Measurements from ENCODE around the gene EIF4B.

EIF4B gene

GRCh38 chr12:53039851-53040250, 33.6 kb downstream of the EIF4B start:
- peak in 1 of 42 donors; percentile 32 for DNase-seq
- intact Hi-C loops (cut with DNase I): no loop called here

GRCh38 chr12:53042607-53043454, 36.6 kb downstream of the EIF4B start:
- peak in 3 of 42 donors; percentile 20 to 42 (median 25) for DNase-seq
- intact Hi-C loops (cut with DNase I): no loop called here

- intact Hi-C loops (cut with DNase I): no loop called here
- peak in 39 of 42 donors; percentile 38 to 87 (median 73) for DNase-seq
Measured at GRCh38 chr12:53044052-53044581, 37.9 kb downstream of the EIF4B start.

GRCh38 chr12:53044896-53045695, 38.8 kb downstream of the EIF4B start:
- peak in 3 of 42 donors; percentile 4 to 39 (median 20) for DNase-seq
- intact Hi-C loops (cut with DNase I): loop anchor here (5.0 kb wide), 2 partner anchors 38 to 137 kb away; partner anchors contain the start of genes CSAD, EIF4B and ZNF740

- intact Hi-C loops (cut with DNase I): loop anchor here (5.0 kb wide), 2 partner anchors 38 to 137 kb away; partner anchors contain the start of genes CSAD, EIF4B and ZNF740
- DNase-seq: peak in 2 of 42 donors; percentile 5 to 35
Measured at GRCh38 chr12:53045696-53046045, 39.4 kb downstream of the EIF4B start.

GRCh38 chr12:53046655-53047220, 40.5 kb downstream of the EIF4B start:
- DNase-seq: peak in 38 of 42 donors; percentile 71 to 95 (median 86)
- intact Hi-C loops (cut with DNase I): loop anchor here (5.0 kb wide), 2 partner anchors 39 to 136 kb away; partner anchors contain the start of genes CSAD, EIF4B and ZNF740

- intact Hi-C loops (cut with DNase I): loop anchor here (5.0 kb wide), 2 partner anchors 40 to 135 kb away; partner anchors contain the start of genes CSAD, EIF4B and ZNF740
Measured at GRCh38 chr12:53047221-53048032, 41.2 kb downstream of the EIF4B start.

GRCh38 chr12:53048033-53048779, 42.0 kb downstream of the EIF4B start:
- peak in 39 of 42 donors; percentile 44 to 86 (median 66) for DNase-seq
- intact Hi-C loops (cut with DNase I): loop anchor here (5.0 kb wide), 2 partner anchors 41 to 134 kb away; partner anchors contain the start of genes CSAD, EIF4B and ZNF740

More at GRCh38 chr12:53047221-53048032, 41.2 kb downstream of the EIF4B start:
- peak in 40 of 42 donors; percentile 50 to 89 (median 74) for DNase-seq

GRCh38 chr12:53048780-53049401, 42.6 kb downstream of the EIF4B start:
- DNase-seq: peak in 12 of 42 donors; percentile 17 to 70 (median 48)
- intact Hi-C loops (cut with DNase I): loop anchor here (5.0 kb wide), 2 partner anchors 42 to 133 kb away; partner anchors contain the start of genes CSAD, EIF4B and ZNF740

GRCh38 chr12:53049571-53050318, 43.5 kb downstream of the EIF4B start, which contains the start of gene TNS2:
Gene TNS2 (plus strand): TSS chr12:53050065. CDS start chr12:53050186, 121 bp downstream.
- intact Hi-C loops (cut with DNase I): loop anchor here (5.0 kb wide), 2 partner anchors 42 to 133 kb away; partner anchors contain the start of genes CSAD, EIF4B and ZNF740

GRCh38 chr12:53050426-53051057, 44.3 kb downstream of the EIF4B start:
- peak in 2 of 42 donors; percentile 9 to 12 for DNase-seq
- intact Hi-C loops (cut with DNase I): no loop called here

More at GRCh38 chr12:53049571-53050318, 43.5 kb downstream of the EIF4B start, which contains the start of gene TNS2:
- peak in 21 of 42 donors; percentile 20 to 76 (median 47) for DNase-seq

GRCh38 chr12:53051058-53051880, 45.0 kb downstream of the EIF4B start:
- intact Hi-C loops (cut with DNase I): no loop called here
- DNase-seq: peak; percentile 79 to 96 (median 90)

- DNase-seq: peak in 5 of 42 donors; percentile 5 to 45 (median 15)
- intact Hi-C loops (cut with DNase I): no loop called here
Measured at GRCh38 chr12:53051881-53052412, 45.7 kb downstream of the EIF4B start.
